Measurements from ENCODE around the gene MGME1.

The MGME1 gene

DNA sequence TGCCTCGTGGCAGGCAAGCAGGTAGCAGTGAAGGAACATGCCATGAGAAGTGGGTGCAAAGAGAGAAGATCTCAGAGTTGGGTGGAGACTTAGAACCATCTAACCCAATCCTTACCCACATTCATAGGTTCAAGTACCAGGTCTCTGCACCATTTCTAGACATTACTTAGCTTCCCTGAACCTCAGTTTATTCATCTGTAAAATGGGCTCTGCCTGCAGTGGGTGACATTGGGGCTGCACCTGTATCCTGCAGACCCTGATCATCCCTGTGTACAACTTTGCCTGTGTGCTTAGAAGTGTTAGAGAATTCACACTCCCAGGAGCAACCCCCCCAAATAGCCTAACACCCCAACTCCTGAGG lies 42.9 kb upstream of the MGME1 start:
- Histone ChIP-seq H3K4me3 (ENCODE audit: severe bottlenecking) (no peak overlapping the region), H3K4me1 (ENCODE audit: insufficient read depth, poor library complexity, severe bottlenecking) (no peaks in the 10 kb centered on the region), H3K27ac (ENCODE audit: poor library complexity, severe bottlenecking) (no peak overlapping the region), H3K27me3 (ENCODE audit: insufficient read depth, poor library complexity, severe bottlenecking) (no peaks in the 10 kb centered on the region), H3K36me3 (ENCODE audit: low read depth) (no peaks in the 10 kb centered on the region), H3K9me3 (ENCODE audit: severe bottlenecking) (no peaks in the 10 kb centered on the region)
- TF ChIP-seq CTCF (IDR thresholded peaks at IDR 0.05; ENCODE audit: poor library complexity, severe bottlenecking): no peak
- ATAC-seq (ENCODE audit: low read depth) (no peak), DNase-seq (ENCODE audit: low spot score) (no peak)

GRCh38 chr20:17928211-17928611 lies 40.6 kb upstream of the MGME1 start:
- no peak for DNase-seq (ENCODE audit: low spot score)
- H3K4me1 ChIP-seq (ENCODE audit: insufficient read depth, poor library complexity, severe bottlenecking): no peaks in the 10 kb centered on the region
- H3K9me3 ChIP-seq (ENCODE audit: severe bottlenecking): no peaks in the 10 kb centered on the region
- no peak overlapping the region for H3K27ac ChIP-seq (ENCODE audit: poor library complexity, severe bottlenecking)
- no peaks in the 10 kb centered on the region for H3K27me3 ChIP-seq (ENCODE audit: insufficient read depth, poor library complexity, severe bottlenecking)
- no peak overlapping the region for H3K4me3 ChIP-seq (ENCODE audit: severe bottlenecking)
- no peak for ATAC-seq (ENCODE audit: low read depth)
- no peak for TF ChIP-seq CTCF (IDR thresholded peaks at IDR 0.05; ENCODE audit: poor library complexity, severe bottlenecking)
- H3K36me3 ChIP-seq (ENCODE audit: low read depth): no peaks in the 10 kb centered on the region

- Histone ChIP-seq H3K27ac (ENCODE audit: poor library complexity, severe bottlenecking) (no peak overlapping the region), H3K4me1 (ENCODE audit: insufficient read depth, poor library complexity, severe bottlenecking) (no peaks in the 10 kb centered on the region), H3K36me3 (ENCODE audit: low read depth) (no peaks in the 10 kb centered on the region), H3K27me3 (ENCODE audit: insufficient read depth, poor library complexity, severe bottlenecking) (no peaks in the 10 kb centered on the region), H3K9me3 (ENCODE audit: severe bottlenecking) (no peaks in the 10 kb centered on the region), H3K4me3 (ENCODE audit: severe bottlenecking) (no peak overlapping the region)
- DNase-seq (ENCODE audit: low spot score): no peak
- TF ChIP-seq CTCF (IDR thresholded peaks at IDR 0.05; ENCODE audit: poor library complexity, severe bottlenecking): no peak
- ATAC-seq (ENCODE audit: low read depth): peak; percentile 38; the same call in 2 of the 3 replicates
These were observed 40.0 kb upstream of the MGME1 start for GRCh38 chr20:17928633-17929311.

GRCh38 chr20:17931513-17931912 lies 37.3 kb upstream of the MGME1 start:
- DNase-seq (ENCODE audit: low spot score) (no peak), ATAC-seq (ENCODE audit: low read depth) (no peak)
- Histone ChIP-seq H3K36me3 (ENCODE audit: low read depth) (no peaks in the 10 kb centered on the region), H3K4me1 (ENCODE audit: insufficient read depth, poor library complexity, severe bottlenecking) (no peaks in the 10 kb centered on the region), H3K9me3 (ENCODE audit: severe bottlenecking) (no peaks in the 10 kb centered on the region), H3K27ac (ENCODE audit: poor library complexity, severe bottlenecking) (no peak overlapping the region), H3K4me3 (ENCODE audit: severe bottlenecking) (no peak overlapping the region), H3K27me3 (ENCODE audit: insufficient read depth, poor library complexity, severe bottlenecking) (no peaks in the 10 kb centered on the region)
- TF ChIP-seq CTCF (IDR thresholded peaks at IDR 0.05; ENCODE audit: poor library complexity, severe bottlenecking): no peak

GRCh38 chr20:17932396-17932795 lies 36.4 kb upstream of the MGME1 start:
- Histone ChIP-seq H3K4me1 (ENCODE audit: insufficient read depth, poor library complexity, severe bottlenecking) (no peaks in the 10 kb centered on the region), H3K4me3 (ENCODE audit: severe bottlenecking) (no peak overlapping the region), H3K27me3 (ENCODE audit: insufficient read depth, poor library complexity, severe bottlenecking) (no peaks in the 10 kb centered on the region), H3K36me3 (ENCODE audit: low read depth) (no peaks in the 10 kb centered on the region), H3K9me3 (ENCODE audit: severe bottlenecking) (no peaks in the 10 kb centered on the region), H3K27ac (ENCODE audit: poor library complexity, severe bottlenecking) (no peak overlapping the region)
- no peak for TF ChIP-seq CTCF (IDR thresholded peaks at IDR 0.05; ENCODE audit: poor library complexity, severe bottlenecking)
- ATAC-seq (ENCODE audit: low read depth): no peak
- DNase-seq (ENCODE audit: low spot score): no peak

Data from RWPE2 (cell line).